Right atrium auricular region (tissue), 2 donors: ENCODE data around the gene SPG21. TPM values are rescaled to one million over a fixed set of nuclear protein-coding genes. Genes with fewer than 3 reads are reported as not detected.
"Not testable (repeated sequence)": the region's sequence is repeated elsewhere in the genome, so short reads cannot be mapped to it uniquely, and the experiment has no call there.

ENCODE experiments used
- DNase-seq: peaks from one replicate; pipeline ENCODE4 v3.0.0-alpha.2; 2019; ENCODE audit warnings: low spot score
- H3K27ac ChIP-seq, 2 donors: fragments of 200-600 bp; sonication (generic); 1 replicate in 1 of 2; 2 replicates in 1 of 2; pipeline ENCODE4 v1.5.1; 2016 to 2019
- H3K27me3 ChIP-seq, 2 donors: fragments of 200-600 bp; sonication (generic); one replicate each; pipeline versions ENCODE4 v1.5.1 to v1.6.0; 2017 to 2019
- H3K36me3 ChIP-seq: fragments of 200-600 bp; sonication (generic); one replicate; pipeline ENCODE4 v1.5.1; 2016
- H3K4me1 ChIP-seq, 2 donors: fragments of 200-600 bp; sonication (generic); one replicate each; pipeline versions ENCODE4 v1.5.1 to v1.6.0; 2017 to 2019
- H3K4me3 ChIP-seq, 2 donors: fragments of 200-600 bp; sonication (generic); 1 replicate in 1 of 2; 2 replicates in 1 of 2; pipeline ENCODE4 v1.5.1; 2017 to 2019; ENCODE audit warnings: mild to moderate bottlenecking in 1 of 2, moderate library complexity in 1 of 2
- H3K9me3 ChIP-seq, 2 donors: fragments of 200-600 bp; sonication (generic); one replicate each; pipeline ENCODE4 v1.5.1; 2019
- total RNA-seq, 2 donors: library from RNA; depleted of rRNA; stranded (reverse); fragments of >200 nt; gene quantifications; one replicate each; pipeline ENCODE4 v1.1.0, GENCODE V29; 2016
- TF ChIP-seq, protein P1 (sequence below), 2 donors: fragments of 200-600 bp; sonication (generic); IDR thresholded peaks; one replicate each; pipeline ENCODE4 v1.5.1; 2019; ENCODE audit warnings: antibody characterized with exemption in 2 of 2

The SPG21 gene
- total RNA-seq, 2 donors from 2014 or later = 48.8 to 52.8 TPM

DNA sequence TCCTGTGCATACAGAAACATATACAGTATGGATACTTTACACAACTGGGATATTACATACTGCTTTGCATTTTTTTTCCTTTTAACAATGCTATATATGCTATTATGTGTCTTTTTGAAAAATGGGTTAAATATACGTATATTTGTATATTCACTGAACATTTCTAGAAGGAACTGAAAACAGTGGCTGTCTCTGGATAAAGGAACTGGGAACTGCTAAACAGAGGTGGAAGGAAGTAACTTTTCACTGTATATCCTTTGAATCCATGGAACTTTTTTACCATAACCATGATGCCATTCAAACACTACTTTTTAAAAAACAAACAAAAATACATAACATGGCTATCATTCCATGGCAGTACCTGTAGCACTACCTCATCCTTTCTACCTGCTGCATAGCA lies 37.9 kb upstream of the SPG21 start:
- DNase-seq = no peak
- Histone ChIP-seq H3K9me3 (no peaks in the 10 kb centered on the region), H3K27me3 (no peaks in the 10 kb centered on the region), H3K27ac (no peak overlapping the region), H3K36me3 (peaks cover 11% of the 10 kb centered on the region), H3K4me3 (no peak overlapping the region), H3K4me1 (peaks cover 0 to 6% of the 10 kb centered on the region in 2 donors)
- TF ChIP-seq, protein P1, sequence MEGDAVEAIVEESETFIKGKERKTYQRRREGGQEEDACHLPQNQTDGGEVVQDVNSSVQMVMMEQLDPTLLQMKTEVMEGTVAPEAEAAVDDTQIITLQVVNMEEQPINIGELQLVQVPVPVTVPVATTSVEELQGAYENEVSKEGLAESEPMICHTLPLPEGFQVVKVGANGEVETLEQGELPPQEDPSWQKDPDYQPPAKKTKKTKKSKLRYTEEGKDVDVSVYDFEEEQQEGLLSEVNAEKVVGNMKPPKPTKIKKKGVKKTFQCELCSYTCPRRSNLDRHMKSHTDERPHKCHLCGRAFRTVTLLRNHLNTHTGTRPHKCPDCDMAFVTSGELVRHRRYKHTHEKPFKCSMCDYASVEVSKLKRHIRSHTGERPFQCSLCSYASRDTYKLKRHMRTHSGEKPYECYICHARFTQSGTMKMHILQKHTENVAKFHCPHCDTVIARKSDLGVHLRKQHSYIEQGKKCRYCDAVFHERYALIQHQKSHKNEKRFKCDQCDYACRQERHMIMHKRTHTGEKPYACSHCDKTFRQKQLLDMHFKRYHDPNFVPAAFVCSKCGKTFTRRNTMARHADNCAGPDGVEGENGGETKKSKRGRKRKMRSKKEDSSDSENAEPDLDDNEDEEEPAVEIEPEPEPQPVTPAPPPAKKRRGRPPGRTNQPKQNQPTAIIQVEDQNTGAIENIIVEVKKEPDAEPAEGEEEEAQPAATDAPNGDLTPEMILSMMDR (IDR thresholded peaks at IDR 0.05) = no peak

DNA sequence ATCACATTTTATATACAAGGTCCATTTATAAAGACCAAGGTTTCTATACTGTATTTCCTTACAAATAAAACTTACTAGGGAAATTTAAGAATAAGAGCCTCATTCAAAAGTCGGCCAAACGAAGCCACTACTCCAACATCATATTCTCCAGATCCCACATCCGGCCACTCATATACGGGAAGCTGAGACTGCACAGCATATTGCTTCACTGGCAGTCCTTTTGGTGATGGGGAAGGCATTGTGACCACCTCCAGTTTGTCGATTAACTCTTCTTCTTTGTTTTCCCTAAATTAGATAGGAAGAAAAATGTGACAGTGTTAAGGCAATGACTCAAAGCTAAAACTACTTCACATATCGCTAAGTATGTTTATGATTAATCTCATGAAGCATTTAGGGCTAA lies 37.0 kb upstream of the SPG21 start:
- no peaks in the 10 kb centered on the region for H3K27me3 ChIP-seq
- no peaks in the 10 kb centered on the region for H3K9me3 ChIP-seq
- no peak for DNase-seq
- TF ChIP-seq, protein P1 (IDR thresholded peaks at IDR 0.05) = no peak
- peaks cover 0 to 6% of the 10 kb centered on the region in 2 donors for H3K4me1 ChIP-seq
- no peak overlapping the region for H3K4me3 ChIP-seq
- no peak overlapping the region for H3K27ac ChIP-seq
- peaks cover 11% of the 10 kb centered on the region for H3K36me3 ChIP-seq

DNA sequence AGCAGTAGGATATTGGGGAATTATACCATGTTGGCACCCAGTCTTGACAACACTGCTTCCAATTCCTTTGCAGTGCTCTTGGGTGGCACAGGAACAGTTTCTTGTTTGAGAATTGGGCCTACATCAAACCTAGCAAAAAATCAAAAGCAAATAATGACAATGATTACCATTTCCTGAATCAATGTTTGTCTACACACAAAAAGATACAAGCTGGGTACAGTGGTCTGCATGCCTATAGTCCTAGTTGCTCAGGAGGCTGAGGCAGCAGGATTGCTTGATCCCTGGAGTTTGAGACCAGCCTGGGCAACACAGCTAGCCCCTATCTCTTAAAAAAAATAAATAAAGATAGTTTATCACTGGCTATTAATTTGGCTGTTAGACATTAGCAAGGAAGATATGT lies 31.8 kb upstream of the SPG21 start:
- no peak overlapping the region for H3K4me3 ChIP-seq
- H3K9me3 ChIP-seq = no peaks in the 10 kb centered on the region
- H3K27me3 ChIP-seq = no peaks in the 10 kb centered on the region
- peaks cover 51% of the 10 kb centered on the region for H3K36me3 ChIP-seq
- no peaks in the 10 kb centered on the region for H3K4me1 ChIP-seq
- no peak overlapping the region for H3K27ac ChIP-seq
- TF ChIP-seq, protein P1 (IDR thresholded peaks at IDR 0.05) = no peak
- DNase-seq = no peak

DNA sequence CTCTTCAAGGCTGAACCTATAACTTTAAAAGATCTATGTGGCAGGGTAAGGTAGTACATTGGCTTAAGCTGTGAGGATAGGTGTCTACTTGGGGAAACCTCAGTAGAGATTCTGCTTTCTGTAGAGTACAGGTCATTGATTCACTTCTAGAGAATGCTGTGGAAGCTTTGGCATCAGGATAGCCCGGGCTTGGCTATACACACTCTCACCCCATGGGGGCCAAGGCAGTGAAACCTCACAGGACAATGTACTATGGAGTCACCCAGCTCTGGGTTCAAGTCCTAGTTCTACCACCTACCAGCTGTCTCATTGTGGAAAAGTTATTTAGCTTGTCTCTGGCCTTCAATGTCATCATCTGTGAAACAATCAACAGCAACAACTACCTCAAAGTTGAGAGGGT lies 30.7 kb upstream of the SPG21 start:
- no peaks in the 10 kb centered on the region for H3K4me1 ChIP-seq
- H3K36me3 ChIP-seq = peaks cover 52% of the 10 kb centered on the region
- no peak overlapping the region for H3K27ac ChIP-seq
- no peak overlapping the region for H3K4me3 ChIP-seq
- no peak for DNase-seq
- H3K9me3 ChIP-seq = no peaks in the 10 kb centered on the region
- TF ChIP-seq, protein P1 (IDR thresholded peaks at IDR 0.05) = no peak
- no peaks in the 10 kb centered on the region for H3K27me3 ChIP-seq

DNA sequence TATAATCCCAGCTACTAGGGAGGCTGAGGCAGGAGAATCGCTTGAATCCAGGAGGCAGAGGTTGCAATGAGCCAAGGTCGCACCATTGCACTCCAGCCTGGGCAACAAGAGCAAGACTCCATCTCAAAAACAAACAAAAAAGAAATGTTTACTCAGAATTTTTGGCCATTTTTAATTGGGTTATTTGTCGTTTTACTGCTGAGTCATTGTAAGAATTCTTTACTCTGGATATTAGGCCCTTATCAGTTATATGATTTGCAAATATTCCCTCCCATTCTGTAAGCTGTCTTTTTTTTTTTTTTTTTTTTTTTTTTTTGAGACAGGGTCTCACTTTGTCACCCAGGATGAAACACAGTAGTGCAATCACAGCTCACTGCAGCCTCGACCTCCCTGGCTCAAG lies 21.5 kb upstream of the SPG21 start:
- DNase-seq = not testable (repeated sequence)

DNA sequence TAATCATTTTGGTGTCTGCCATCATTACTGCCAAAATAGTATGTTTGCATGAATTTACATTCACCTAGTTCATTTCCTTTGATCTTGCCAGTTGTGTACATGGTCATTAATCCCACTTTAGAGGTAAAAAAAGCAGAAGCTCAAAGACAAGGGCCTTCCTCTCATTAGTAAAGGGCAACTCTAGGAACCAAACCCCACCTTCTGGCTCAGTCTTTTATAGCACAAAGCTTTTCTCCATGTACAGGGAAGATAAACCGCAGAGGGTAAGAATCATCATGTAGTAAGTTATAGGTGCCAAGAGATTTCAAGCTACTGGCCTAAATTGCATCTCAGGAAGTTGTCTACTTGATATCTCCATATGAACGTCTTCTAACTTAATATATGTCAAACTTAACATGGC lies 19.3 kb upstream of the SPG21 start:
- Histone ChIP-seq H3K4me3 (no peak overlapping the region), H3K9me3 (peaks cover 0 to 6% of the 10 kb centered on the region in 2 donors), H3K36me3 (peaks cover 33% of the 10 kb centered on the region), H3K27ac (no peak overlapping the region), H3K4me1 (no peaks in the 10 kb centered on the region), H3K27me3 (no peaks in the 10 kb centered on the region)
- DNase-seq = no peak
- TF ChIP-seq, protein P1 (IDR thresholded peaks at IDR 0.05) = no peak

More for the DNA sequence above, 21.5 kb upstream of the SPG21 start:
- H3K27ac ChIP-seq, H3K9me3 ChIP-seq, H3K4me1 ChIP-seq, H3K27me3 ChIP-seq, H3K4me3 ChIP-seq: not testable (repeated sequence)
- peaks cover 40% of the 10 kb centered on the region for H3K36me3 ChIP-seq
